Keratinocyte (primary cell): Measurements from ENCODE around the gene MCF2.

ENCODE experiments used
- EZH2 ChIP-seq: IDR thresholded peaks from one replicate; pipeline ENCODE4 v1.6.1; 2012; ENCODE audit warnings: inconsistent platforms, mild to moderate bottlenecking, low read length, moderate library complexity
- TF ChIP-seq, protein P1 (sequence below), 3 experiments: IDR thresholded peaks in 1 of 3; conservative IDR thresholded peaks in 1 of 3; optimal IDR thresholded peaks in 1 of 3; 2 replicates in 2 of 3; 3 replicates in 1 of 3; pipeline versions ENCODE3 to v1.5.1; 2011; ENCODE audit warnings: low read length in 3 of 3, mild to moderate bottlenecking in 3 of 3, moderate library complexity in 2 of 3, control low read depth in 1 of 3, inconsistent platforms in 1 of 3; ENCODE audit not compliant: insufficient read depth in 2 of 3; ENCODE audit errors: extremely low read depth in 1 of 3

DNA sequence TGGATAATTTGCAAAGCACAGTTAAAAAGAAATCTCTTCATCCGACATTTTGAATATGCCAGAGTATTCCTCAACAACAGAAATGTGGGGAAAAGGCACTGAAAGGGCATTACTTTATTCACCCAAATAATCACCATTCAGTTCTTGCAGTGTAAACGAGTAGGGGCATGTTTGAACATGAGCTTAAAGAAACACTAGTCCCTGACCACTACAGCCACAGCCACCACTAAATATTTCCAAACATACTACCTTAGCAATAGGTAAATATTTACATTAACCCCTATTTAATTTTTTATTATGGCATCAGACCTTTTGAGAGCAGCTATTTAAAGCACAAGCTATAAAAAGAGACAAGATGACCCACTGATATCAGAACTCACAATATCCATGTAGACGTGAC is 27.6 kb downstream of the MCF2 start:
- TF ChIP-seq, protein P1, sequence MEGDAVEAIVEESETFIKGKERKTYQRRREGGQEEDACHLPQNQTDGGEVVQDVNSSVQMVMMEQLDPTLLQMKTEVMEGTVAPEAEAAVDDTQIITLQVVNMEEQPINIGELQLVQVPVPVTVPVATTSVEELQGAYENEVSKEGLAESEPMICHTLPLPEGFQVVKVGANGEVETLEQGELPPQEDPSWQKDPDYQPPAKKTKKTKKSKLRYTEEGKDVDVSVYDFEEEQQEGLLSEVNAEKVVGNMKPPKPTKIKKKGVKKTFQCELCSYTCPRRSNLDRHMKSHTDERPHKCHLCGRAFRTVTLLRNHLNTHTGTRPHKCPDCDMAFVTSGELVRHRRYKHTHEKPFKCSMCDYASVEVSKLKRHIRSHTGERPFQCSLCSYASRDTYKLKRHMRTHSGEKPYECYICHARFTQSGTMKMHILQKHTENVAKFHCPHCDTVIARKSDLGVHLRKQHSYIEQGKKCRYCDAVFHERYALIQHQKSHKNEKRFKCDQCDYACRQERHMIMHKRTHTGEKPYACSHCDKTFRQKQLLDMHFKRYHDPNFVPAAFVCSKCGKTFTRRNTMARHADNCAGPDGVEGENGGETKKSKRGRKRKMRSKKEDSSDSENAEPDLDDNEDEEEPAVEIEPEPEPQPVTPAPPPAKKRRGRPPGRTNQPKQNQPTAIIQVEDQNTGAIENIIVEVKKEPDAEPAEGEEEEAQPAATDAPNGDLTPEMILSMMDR (optimal IDR thresholded peaks at IDR 0.05 in 1 of 3, IDR thresholded peaks at IDR 0.05 in 1 of 3, conservative IDR thresholded peaks at IDR 0.05 in 1 of 3; ENCODE audit: extremely low read depth in 1 of 3, insufficient read depth in 2 of 3, low read length in 3 of 3) = no peak
- TF ChIP-seq EZH2 = no peak
